ENCODE measurements around the gene LHX3. TPM values are rescaled to one million over a fixed set of nuclear protein-coding genes. Genes with fewer than 3 reads are reported as not detected.
"Not testable (repeated sequence)": the region's sequence is repeated elsewhere in the genome, so short reads cannot be mapped to it uniquely, and the experiment has no call there.

LHX3 gene
- polyA plus RNA-seq, 3 donors: not detected

- DNase-seq (ENCODE audit: extremely low read depth in 1 of 11, low read depth in 9 of 11, low spot score in 4 of 11): no peak
Observed at GRCh38 chr9:136170006-136170901, 34.7 kb downstream of the LHX3 start.

GRCh38 chr9:136169495-136169894, 35.4 kb downstream of the LHX3 start:
- no peak for DNase-seq (ENCODE audit: extremely low read depth in 1 of 11, low read depth in 9 of 11, low spot score in 4 of 11)

- no peak for DNase-seq (ENCODE audit: extremely low read depth in 1 of 11, low read depth in 9 of 11, low spot score in 4 of 11)
Observed at GRCh38 chr9:136163248-136163850, 41.6 kb downstream of the LHX3 start.

GRCh38 chr9:136160995-136161610, 43.8 kb downstream of the LHX3 start:
- DNase-seq (ENCODE audit: extremely low read depth in 1 of 11, low read depth in 9 of 11, low spot score in 4 of 11): no peak

GRCh38 chr9:136160381-136160841, 44.5 kb downstream of the LHX3 start:
- no peak for DNase-seq (ENCODE audit: extremely low read depth in 1 of 11, low read depth in 9 of 11, low spot score in 4 of 11)

- DNase-seq (ENCODE audit: extremely low read depth in 1 of 11, low read depth in 9 of 11, low spot score in 4 of 11): no peak
Observed at GRCh38 chr9:136159851-136160250, 45.1 kb downstream of the LHX3 start.

GRCh38 chr9:136157477-136158265, 47.3 kb downstream of the LHX3 start:
- DNase-seq (ENCODE audit: extremely low read depth in 1 of 11, low read depth in 9 of 11, low spot score in 4 of 11): no peak

GRCh38 chr9:136156209-136157120, 48.5 kb downstream of the LHX3 start:
- no peak for DNase-seq (ENCODE audit: extremely low read depth in 1 of 11, low read depth in 9 of 11, low spot score in 4 of 11)

GRCh38 chr9:136155576-136155975, 49.4 kb downstream of the LHX3 start:
- DNase-seq (ENCODE audit: extremely low read depth in 1 of 11, low read depth in 9 of 11, low spot score in 4 of 11): no peak

GRCh38 chr9:136154943-136155342, 50.0 kb downstream of the LHX3 start:
- DNase-seq (ENCODE audit: extremely low read depth in 1 of 11, low read depth in 9 of 11, low spot score in 4 of 11): no peak

GRCh38 chr9:136153381-136154065, 51.4 kb downstream of the LHX3 start:
- no peak for DNase-seq (ENCODE audit: extremely low read depth in 1 of 11, low read depth in 9 of 11, low spot score in 4 of 11)

- no peak for DNase-seq (ENCODE audit: extremely low read depth in 1 of 11, low read depth in 9 of 11, low spot score in 4 of 11)
Observed at GRCh38 chr9:136152931-136153330, 52.0 kb downstream of the LHX3 start.

GRCh38 chr9:136152543-136152866, 52.4 kb downstream of the LHX3 start:
- DNase-seq (ENCODE audit: extremely low read depth in 1 of 11, low read depth in 9 of 11, low spot score in 4 of 11): no peak

- DNase-seq (ENCODE audit: extremely low read depth in 1 of 11, low read depth in 9 of 11, low spot score in 4 of 11): no peak
Observed at GRCh38 chr9:136151848-136152542, 52.9 kb downstream of the LHX3 start.

GRCh38 chr9:136151214-136151804, 53.6 kb downstream of the LHX3 start:
- DNase-seq (ENCODE audit: extremely low read depth in 1 of 11, low read depth in 9 of 11, low spot score in 4 of 11): no peak

- DNase-seq (ENCODE audit: extremely low read depth in 1 of 11, low read depth in 9 of 11, low spot score in 4 of 11): not testable (repeated sequence)
Observed at GRCh38 chr9:136150664-136151213, 54.2 kb downstream of the LHX3 start.

GRCh38 chr9:136149853-136150252, 55.1 kb downstream of the LHX3 start:
- DNase-seq (ENCODE audit: extremely low read depth in 1 of 11, low read depth in 9 of 11, low spot score in 4 of 11): no peak

Measured in renal cortex interstitium (tissue), 11 donors.